SK-N-SH treated with all-trans-retinoic acid at 6 μM for 48 hours (cell line): ENCODE results near the gene LYRM4.

Experiments
- POU6F1 ChIP-seq: fragments of 250-450 bp; sonication (Bioruptor Pico); IDR thresholded peaks from 2 replicates; pipeline ENCODE4 v1.8.0; 2021; ENCODE audit warnings: low read depth, mild to moderate bottlenecking, moderate library complexity, borderline replicate concordance
- TCF4 ChIP-seq: fragments of 250-450 bp; sonication (Bioruptor Pico); IDR thresholded peaks from 2 replicates; pipeline ENCODE4 v1.8.0; 2021; ENCODE audit warnings: mild to moderate bottlenecking, moderate library complexity, borderline replicate concordance
- ZFP30 ChIP-seq: fragments of 450-650 bp; formaldehyde crosslinking; IDR thresholded peaks from 2 replicates; pipeline ENCODE4 v1.5.0; 2022; ENCODE audit warnings: mild to moderate bottlenecking, moderate library complexity
- ZNF8 ChIP-seq: fragments of 450-650 bp; formaldehyde crosslinking; IDR thresholded peaks from 2 replicates; pipeline ENCODE4 v1.5.0; 2020; ENCODE audit warnings: mild to moderate bottlenecking, moderate library complexity
- TF ChIP-seq, protein P1 (sequence below): fragments of 250-450 bp; sonication (Bioruptor Pico); IDR thresholded peaks from 2 replicates; pipeline ENCODE4 v1.5.1; 2020; ENCODE audit warnings: low read depth, mild to moderate bottlenecking, moderate library complexity

GRCh38 chr6:5203546-5203945 is 57.2 kb downstream of the LYRM4 start:
- TF ChIP-seq ZFP30 (CRISPR knock-in tag) (no peak), POU6F1 (CRISPR knock-in tag) (no peak), TCF4 (CRISPR knock-in tag) (no peak), ZNF8 (no peak)
- TF ChIP-seq, protein P1, sequence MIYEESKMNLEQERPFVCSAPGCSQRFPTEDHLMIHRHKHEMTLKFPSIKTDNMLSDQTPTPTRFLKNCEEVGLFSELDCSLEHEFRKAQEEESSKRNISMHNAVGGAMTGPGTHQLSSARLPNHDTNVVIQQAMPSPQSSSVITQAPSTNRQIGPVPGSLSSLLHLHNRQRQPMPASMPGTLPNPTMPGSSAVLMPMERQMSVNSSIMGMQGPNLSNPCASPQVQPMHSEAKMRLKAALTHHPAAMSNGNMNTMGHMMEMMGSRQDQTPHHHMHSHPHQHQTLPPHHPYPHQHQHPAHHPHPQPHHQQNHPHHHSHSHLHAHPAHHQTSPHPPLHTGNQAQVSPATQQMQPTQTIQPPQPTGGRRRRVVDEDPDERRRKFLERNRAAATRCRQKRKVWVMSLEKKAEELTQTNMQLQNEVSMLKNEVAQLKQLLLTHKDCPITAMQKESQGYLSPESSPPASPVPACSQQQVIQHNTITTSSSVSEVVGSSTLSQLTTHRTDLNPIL (CRISPR knock-in tag): no peak
